ENCODE data around the gene ADPRM.

ADPRM gene

GRCh38 chr17:10663231-10663630, 34.2 kb upstream of the ADPRM start:
- H3K4me3 ChIP-seq (ENCODE audit: low read depth, low read length) = no peak overlapping the region
- POLR2A ChIA-PET = no interaction called here
- TF ChIP-seq, protein P1, sequence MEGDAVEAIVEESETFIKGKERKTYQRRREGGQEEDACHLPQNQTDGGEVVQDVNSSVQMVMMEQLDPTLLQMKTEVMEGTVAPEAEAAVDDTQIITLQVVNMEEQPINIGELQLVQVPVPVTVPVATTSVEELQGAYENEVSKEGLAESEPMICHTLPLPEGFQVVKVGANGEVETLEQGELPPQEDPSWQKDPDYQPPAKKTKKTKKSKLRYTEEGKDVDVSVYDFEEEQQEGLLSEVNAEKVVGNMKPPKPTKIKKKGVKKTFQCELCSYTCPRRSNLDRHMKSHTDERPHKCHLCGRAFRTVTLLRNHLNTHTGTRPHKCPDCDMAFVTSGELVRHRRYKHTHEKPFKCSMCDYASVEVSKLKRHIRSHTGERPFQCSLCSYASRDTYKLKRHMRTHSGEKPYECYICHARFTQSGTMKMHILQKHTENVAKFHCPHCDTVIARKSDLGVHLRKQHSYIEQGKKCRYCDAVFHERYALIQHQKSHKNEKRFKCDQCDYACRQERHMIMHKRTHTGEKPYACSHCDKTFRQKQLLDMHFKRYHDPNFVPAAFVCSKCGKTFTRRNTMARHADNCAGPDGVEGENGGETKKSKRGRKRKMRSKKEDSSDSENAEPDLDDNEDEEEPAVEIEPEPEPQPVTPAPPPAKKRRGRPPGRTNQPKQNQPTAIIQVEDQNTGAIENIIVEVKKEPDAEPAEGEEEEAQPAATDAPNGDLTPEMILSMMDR (IDR thresholded peaks at IDR 0.05; ENCODE audit: insufficient read depth, low read length, missing control alignments) = no peak
- CTCF ChIA-PET = interaction anchor here (2.5 kb wide), 1 partner anchor 17 kb away, joined by 11 read pairs; no protein-coding TSS in a partner anchor
- no peak for DNase-seq (ENCODE audit: low read depth, low spot score)

DNA sequence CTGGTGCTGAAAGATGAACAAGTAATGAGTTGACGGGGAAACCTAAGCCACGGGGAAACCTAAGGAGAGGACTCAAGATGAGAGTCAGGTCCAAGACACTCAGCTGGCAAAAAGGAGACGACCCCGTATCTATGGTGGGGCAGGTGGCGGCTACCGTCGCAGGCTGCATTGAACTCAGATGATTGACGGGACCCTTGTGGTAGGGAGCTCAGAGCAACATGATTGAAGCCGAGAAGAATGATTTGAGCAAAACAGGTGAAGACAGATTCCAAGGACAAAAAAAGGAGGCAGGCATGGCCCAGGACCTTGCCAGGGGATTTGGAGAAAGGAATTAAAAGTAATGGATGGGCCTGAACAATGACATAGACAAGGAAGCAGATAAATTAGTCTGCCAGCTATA, 32.8 kb upstream of the ADPRM start:
- TF ChIP-seq, protein P1 (IDR thresholded peaks at IDR 0.05; ENCODE audit: insufficient read depth, low read length, missing control alignments) = no peak
- no peak overlapping the region for H3K4me3 ChIP-seq (ENCODE audit: low read depth, low read length)
- ChIA-PET POLR2A (no interaction called here), CTCF (interaction anchor here (1.2 to 3.0 kb wide), 3 partner anchors 19 to 50 kb away, joined by 5 to 27 read pairs (median 6); no protein-coding TSS in a partner anchor)
- DNase-seq (ENCODE audit: low read depth, low spot score) = no peak

GRCh38 chr17:10666906-10667305, 30.5 kb upstream of the ADPRM start:
- CTCF ChIA-PET = interaction anchor here (3.0 kb wide), 1 partner anchor 21 kb away, joined by 27 read pairs; no protein-coding TSS in a partner anchor
- POLR2A ChIA-PET = interaction anchor here (0.7 kb wide), 1 partner anchor 30 kb away, joined by 6 read pairs; the partner anchor contains the start of genes ADPRM and SCO1
- no peak for DNase-seq (ENCODE audit: low read depth, low spot score)

DNA sequence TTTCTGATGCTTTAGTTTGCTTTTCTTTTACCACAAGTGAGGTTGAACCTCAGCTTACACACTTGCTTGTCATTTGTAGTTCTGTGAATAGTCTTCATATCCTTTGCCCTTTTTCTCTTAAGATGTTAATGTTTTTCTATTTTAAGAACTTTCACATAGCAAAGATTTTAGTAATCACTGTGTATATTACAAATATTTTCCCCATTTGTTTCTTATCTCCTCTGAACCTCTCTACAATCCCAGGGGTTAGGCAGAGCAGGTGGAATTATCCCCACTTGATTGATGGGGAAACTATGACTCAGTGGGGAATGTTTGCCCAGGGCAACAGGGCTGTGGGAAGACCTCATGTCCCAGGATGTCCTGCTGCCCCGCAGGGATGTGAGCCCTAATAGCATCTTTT, 28.6 kb upstream of the ADPRM start:
- TF ChIP-seq, protein P1 (IDR thresholded peaks at IDR 0.05; ENCODE audit: insufficient read depth, low read length, missing control alignments) = no peak
- H3K4me3 ChIP-seq (ENCODE audit: low read depth, low read length) = no peak overlapping the region
- POLR2A ChIA-PET = no interaction called here
- DNase-seq (ENCODE audit: low read depth, low spot score) = peak; percentile 36
- CTCF ChIA-PET = no interaction called here

More at GRCh38 chr17:10666906-10667305, 30.5 kb upstream of the ADPRM start:
- TF ChIP-seq, protein P1 (IDR thresholded peaks at IDR 0.05; ENCODE audit: insufficient read depth, low read length, missing control alignments) = no peak
- no peak overlapping the region for H3K4me3 ChIP-seq (ENCODE audit: low read depth, low read length)

GRCh38 chr17:10673312-10673711, 24.1 kb upstream of the ADPRM start:
- TF ChIP-seq, protein P1 (IDR thresholded peaks at IDR 0.05; ENCODE audit: insufficient read depth, low read length, missing control alignments) = no peak
- ChIA-PET POLR2A (no interaction called here), CTCF (interaction anchor here (1.0 to 1.5 kb wide), 4 partner anchors 8 to 62 kb away, joined by 3 to 8 read pairs (median 5); no protein-coding TSS in a partner anchor)
- no peak for DNase-seq (ENCODE audit: low read depth, low spot score)
- no peak overlapping the region for H3K4me3 ChIP-seq (ENCODE audit: low read depth, low read length)

GRCh38 chr17:10674704-10675103, 22.7 kb upstream of the ADPRM start:
- ChIA-PET CTCF (interaction anchor here (0.7 to 2.2 kb wide), 7 partner anchors 9 to 169 kb away, joined by 3 to 15 read pairs (median 3); no protein-coding TSS in a partner anchor), POLR2A (interaction anchor here (0.6 kb wide), 1 partner anchor 763 kb away, joined by 3 read pairs; no protein-coding TSS in a partner anchor)
- TF ChIP-seq, protein P1 (IDR thresholded peaks at IDR 0.05; ENCODE audit: insufficient read depth, low read length, missing control alignments) = no peak
- no peak for DNase-seq (ENCODE audit: low read depth, low spot score)
- no peak overlapping the region for H3K4me3 ChIP-seq (ENCODE audit: low read depth, low read length)
